ENCODE results near the gene SAMD9L.
A peak's percentile ranks its signal among the peaks of the same experiment; 100 is the strongest.
"Not testable (repeated sequence)": the region's sequence is repeated elsewhere in the genome, so short reads cannot be mapped to it uniquely, and the experiment has no call there.

Gene SAMD9L

DNA sequence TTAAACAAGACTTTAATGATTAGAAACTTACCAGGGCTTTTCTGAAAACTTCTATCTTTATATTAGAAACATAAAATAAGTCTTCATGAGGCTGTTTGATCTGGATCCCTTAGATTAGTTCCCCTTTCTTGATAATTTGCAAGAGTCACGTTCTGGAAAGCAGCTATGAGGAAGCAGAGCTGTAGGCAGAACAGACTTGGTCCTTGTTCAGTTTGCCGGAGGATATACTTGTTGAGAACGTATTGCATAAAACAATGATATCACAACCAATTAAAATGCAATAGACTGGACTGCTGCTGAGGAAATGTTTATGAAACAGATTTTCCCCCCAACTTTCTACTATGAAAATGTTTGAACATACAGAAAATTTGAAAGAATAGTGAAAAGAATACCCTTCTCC, 2.8 kb downstream of the SAMD9L start:
- no peak for DNase-seq

- DNase-seq = no peak
These were observed 6.1 kb downstream of the SAMD9L start for GRCh38 chr7:93142127-93142526.

- DNase-seq = no peak
These were observed 7.5 kb downstream of the SAMD9L start for GRCh38 chr7:93140582-93141191.

DNA sequence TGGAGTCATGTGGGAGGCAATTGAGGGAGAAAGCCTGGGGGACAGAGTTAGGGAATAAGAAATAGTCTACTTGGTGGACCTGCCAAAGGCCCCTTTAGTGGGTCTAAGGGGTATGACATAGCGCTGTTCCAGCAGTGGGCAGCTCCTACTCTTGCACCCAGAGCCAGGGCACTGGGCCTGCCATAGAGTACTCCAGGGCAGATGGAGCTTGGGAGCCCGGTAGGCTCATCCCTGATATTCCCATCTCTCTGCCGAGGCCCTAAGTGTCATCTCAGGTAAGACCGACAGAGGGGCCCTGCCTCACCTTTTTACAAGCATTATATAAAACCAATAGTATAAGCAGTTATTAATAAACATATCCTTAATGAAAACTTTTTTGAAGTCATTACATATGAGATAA, 9.6 kb downstream of the SAMD9L start:
- DNase-seq = no peak

GRCh38 chr7:93133005-93133404, 15.2 kb downstream of the SAMD9L start:
- no peak for DNase-seq

GRCh38 chr7:93132216-93132615, 16.0 kb downstream of the SAMD9L start:
- DNase-seq = no peak

GRCh38 chr7:93126954-93127353, 21.2 kb downstream of the SAMD9L start:
- not testable (repeated sequence) for DNase-seq

DNA sequence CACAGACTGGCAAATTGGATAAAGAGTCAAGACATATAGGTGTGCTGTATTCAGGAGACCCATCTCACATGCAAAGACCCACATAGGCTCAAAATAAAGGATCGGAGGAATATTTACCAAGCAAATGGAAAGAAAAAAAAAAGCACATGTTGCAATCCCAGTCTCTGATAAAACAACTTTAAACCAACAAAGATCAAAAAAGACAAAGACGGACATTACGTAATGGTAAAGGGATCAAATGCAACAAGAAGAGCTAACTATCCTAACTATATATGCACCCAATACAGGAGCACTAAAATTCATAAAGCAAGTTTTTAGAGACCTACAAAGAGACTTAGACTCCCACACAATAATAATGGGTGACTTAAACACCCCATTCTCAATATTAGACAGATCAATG, 24.7 kb downstream of the SAMD9L start:
- not testable (repeated sequence) for DNase-seq

DNA sequence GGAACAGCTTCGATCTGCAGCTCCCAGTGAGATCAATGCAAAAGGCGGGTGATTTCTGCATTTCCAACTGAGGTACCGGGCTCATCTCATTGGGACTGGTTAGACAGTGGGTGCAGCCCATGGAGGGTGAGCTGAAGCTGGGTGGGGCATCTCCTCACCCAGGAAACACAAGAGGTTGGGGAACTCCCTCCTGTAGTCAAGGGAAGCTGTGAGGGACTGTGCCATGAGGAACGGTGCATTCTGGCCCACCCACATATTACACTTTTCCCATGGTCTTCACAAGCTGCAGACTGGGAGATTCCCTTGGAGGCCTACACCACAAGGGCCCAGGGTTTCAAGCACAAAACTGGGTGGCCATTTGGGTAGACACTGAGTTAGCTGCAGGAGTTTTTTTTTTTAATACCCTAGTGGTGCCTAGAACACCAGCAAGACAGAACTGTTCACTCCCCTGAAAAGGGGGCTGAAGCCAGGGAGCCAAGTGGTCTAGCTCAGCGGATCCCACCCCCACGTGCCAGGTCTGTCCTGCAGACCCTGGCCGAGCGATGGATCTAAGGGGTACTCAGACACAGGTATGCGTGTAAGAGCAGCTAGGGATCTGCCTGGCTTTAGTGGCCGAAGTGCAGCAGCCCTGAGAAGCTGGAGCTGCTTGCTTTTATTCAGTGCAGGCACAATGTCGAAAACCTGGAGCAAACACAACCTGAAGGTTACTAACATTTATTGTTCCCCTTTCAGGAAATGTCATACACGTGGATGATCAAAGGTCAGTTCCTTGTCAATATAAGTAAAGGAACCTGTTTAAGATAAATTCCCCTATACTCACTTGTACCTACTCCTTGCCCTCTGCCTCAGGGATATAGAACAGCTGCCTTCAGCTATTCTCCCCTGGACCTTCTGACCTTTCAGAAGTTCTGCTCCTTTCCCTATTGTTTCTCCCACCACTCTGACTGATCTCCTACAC, 27.3 kb downstream of the SAMD9L start:
- no peak for DNase-seq

DNA sequence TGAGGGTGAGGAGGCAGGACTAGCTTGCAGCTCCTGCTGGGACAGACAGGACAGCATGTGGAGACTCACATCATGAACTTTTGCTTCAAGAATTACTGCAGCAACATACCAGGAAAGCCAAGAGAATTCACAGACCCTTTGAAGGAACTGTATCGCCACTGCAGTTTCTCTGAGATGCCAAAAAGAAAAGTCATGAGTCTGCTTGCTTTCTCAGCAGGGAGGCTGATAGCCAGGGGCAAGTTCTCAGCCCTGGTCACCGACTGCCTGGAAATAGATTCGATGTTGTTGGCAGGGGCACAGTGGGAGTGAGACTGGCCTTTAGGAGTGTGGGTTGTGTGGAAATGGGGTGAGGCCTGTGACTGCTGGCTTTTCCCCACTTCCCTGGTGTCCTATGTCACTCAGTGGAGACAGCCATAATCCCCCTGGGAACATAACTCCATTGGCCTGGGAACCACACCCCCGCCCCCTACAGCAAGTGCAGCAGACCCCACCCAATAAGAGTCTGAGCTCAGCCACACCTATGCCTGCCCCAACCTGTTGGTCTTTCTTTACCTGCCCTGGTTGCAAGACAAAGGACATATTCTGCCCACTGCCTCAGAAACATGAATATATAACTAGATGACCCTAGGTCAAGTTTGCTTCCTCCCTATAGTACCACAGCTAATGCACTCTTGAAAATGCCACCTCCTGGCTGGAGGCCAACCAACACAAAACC, 28.8 kb downstream of the SAMD9L start:
- no peak for DNase-seq

- DNase-seq = peak; percentile 34
These were observed 30.2 kb downstream of the SAMD9L start, which contains the start of gene SAMD9 for GRCh38 chr7:93117852-93118530. TSS of gene SAMD9 (minus strand) at chr7:93117979. CDS start at chr7:93106097, 11,882 bp downstream.

DNA sequence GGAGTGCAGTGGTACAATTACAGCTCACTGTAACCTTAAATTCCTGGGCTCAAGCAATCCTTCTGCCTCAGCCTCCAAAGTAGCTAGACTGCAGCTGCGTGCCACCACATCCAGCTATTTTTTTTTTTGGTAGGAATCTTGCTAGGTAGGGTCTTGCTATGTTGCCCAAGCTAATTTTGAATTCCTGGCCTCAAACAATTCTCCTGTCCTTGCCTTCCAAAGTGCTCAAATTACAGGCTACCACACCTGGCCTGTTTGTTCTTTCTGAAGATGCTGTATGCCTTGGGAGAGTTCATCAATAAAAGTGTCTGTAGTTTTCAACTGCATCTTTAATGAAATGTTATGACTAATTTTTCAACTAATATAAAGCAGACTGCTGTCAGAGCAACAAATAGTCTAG, 30.9 kb downstream of the SAMD9L start:
- DNase-seq = no peak

- no peak for DNase-seq
These were observed 32.4 kb downstream of the SAMD9L start for GRCh38 chr7:93115796-93116195.

DNA sequence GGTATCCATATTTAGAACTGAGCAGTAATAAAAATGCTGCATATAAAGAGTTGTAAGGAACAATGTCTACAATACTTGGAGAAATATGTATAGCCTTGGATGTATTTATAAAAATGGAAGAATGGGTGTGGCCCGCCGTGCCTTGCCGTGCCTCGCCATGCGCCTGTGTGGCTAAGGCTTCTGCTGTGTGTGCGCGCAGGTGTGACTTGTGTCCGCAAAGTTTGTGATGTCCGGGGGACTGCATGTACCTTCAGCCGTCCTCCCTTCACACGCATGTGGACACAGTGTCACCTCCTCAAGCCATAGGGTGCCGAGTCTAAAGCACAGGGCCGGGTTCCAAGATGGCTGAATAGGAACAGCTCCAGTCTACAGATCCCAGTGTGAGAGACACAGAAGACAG, 40.2 kb downstream of the SAMD9L start:
- no peak for DNase-seq

GRCh38 chr7:93097388-93097787, 50.8 kb downstream of the SAMD9L start:
- no peak for DNase-seq

DNA sequence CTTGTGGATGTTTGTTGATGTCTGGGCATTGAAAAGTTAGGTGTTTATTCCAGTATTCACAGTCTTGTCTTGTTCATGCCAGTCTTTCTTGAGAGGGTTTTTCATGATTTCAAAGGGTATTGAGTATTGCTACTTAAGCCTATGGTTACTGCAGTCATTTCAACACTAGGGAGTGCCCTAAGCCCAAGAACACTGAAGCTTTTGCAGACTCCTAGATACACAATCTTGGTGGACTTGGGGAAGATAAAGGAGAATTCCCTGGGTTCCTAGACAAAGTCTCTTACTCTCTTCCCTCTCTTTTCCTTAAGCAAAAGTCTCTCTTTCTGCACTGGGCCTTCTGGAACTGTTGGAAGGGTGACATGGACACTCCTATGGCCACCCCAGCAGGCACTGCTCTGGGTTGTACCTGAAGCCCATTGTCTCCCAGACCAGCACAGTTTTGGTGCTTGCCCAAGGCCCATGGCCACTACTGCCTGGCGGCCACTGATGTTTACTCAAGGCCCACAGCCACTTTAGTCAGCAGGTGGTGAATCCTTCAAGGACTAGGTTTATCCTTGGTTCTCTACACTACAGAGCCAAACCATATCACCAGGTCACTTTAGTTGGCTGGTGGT, 55.3 kb downstream of the SAMD9L start:
- no peak for DNase-seq

All from activated CD4-positive, alpha-beta T cell treated with anti-CD3 and anti-CD28 coated beads for 1 hour (primary cell).